HL-60 (cell line): Measurements from ENCODE around the gene COL23A1.

Source experiments
- GABPA ChIP-seq: IDR thresholded peaks from 2 replicates; pipeline ENCODE4 v1.6.1; 2012; ENCODE audit warnings: low read depth
- POLR2AphosphoS5 ChIP-seq: IDR thresholded peaks from 2 replicates; pipeline ENCODE4 v1.6.1; 2012; ENCODE audit warnings: low read depth
- SPI1 ChIP-seq: IDR thresholded peaks from 2 replicates; pipeline ENCODE4 v1.6.1; 2012; ENCODE audit warnings: low read depth, mild to moderate bottlenecking, borderline replicate concordance
- TF ChIP-seq, protein P1 (sequence below): IDR thresholded peaks from one replicate; pipeline ENCODE4 v1.5.1; 2011; ENCODE audit warnings: low read length, control low read depth, inconsistent platforms; ENCODE audit not compliant: insufficient read depth
- TF ChIP-seq, protein P2 (sequence below): IDR thresholded peaks from 2 replicates; pipeline ENCODE4 v1.6.1; 2012; ENCODE audit warnings: low read depth; ENCODE audit not compliant: insufficient replicate concordance

DNA sequence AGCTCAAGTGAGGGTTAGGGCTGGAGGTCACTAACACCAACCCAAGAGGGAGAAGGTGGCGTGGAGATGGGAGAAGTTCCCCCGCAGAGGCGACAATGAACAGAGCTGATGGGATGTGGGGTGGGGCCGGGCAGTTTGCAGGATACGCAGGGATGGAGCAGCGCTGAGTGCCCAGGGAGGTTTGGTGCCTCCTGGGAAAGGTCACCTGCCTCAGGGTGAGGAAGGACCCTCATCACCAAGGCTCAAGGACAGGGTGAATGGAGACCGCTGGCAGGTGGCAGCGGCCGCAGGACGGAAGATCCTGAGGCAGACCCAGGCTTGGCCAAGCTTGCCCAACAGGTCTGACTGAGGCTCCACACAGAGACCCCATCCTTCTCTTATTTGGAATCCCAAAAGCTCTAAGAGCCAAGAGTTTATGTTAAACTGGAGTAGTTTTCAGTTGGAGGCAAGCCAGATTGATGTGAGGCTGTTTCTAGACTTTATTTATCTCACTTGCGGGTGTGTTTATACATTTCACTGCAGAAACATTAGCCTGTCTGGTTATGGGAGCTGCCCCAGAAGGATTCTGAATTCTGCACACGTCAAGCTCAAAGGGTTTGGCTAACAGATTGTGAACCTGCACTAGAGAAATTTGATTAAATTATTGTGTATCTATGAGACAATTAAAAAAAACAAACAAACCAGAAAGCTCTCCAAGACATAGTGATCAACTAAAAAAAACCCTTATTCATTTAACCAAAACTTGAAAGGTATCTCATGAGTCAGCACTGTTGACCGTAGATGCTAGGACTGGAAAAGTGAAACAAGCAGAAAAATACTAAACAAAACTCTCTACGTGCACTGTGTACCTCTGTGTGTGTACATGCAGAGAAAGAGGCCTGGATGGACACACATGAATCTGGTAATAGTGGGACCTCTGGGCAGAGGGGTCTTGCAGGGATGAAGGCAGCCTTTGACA lies 211.4 kb downstream of the COL23A1 start:
- TF ChIP-seq, protein P1, sequence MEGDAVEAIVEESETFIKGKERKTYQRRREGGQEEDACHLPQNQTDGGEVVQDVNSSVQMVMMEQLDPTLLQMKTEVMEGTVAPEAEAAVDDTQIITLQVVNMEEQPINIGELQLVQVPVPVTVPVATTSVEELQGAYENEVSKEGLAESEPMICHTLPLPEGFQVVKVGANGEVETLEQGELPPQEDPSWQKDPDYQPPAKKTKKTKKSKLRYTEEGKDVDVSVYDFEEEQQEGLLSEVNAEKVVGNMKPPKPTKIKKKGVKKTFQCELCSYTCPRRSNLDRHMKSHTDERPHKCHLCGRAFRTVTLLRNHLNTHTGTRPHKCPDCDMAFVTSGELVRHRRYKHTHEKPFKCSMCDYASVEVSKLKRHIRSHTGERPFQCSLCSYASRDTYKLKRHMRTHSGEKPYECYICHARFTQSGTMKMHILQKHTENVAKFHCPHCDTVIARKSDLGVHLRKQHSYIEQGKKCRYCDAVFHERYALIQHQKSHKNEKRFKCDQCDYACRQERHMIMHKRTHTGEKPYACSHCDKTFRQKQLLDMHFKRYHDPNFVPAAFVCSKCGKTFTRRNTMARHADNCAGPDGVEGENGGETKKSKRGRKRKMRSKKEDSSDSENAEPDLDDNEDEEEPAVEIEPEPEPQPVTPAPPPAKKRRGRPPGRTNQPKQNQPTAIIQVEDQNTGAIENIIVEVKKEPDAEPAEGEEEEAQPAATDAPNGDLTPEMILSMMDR: no peak
- TF ChIP-seq POLR2AphosphoS5 (no peak), GABPA (no peak), SPI1 (no peak)
- TF ChIP-seq, protein P2, sequence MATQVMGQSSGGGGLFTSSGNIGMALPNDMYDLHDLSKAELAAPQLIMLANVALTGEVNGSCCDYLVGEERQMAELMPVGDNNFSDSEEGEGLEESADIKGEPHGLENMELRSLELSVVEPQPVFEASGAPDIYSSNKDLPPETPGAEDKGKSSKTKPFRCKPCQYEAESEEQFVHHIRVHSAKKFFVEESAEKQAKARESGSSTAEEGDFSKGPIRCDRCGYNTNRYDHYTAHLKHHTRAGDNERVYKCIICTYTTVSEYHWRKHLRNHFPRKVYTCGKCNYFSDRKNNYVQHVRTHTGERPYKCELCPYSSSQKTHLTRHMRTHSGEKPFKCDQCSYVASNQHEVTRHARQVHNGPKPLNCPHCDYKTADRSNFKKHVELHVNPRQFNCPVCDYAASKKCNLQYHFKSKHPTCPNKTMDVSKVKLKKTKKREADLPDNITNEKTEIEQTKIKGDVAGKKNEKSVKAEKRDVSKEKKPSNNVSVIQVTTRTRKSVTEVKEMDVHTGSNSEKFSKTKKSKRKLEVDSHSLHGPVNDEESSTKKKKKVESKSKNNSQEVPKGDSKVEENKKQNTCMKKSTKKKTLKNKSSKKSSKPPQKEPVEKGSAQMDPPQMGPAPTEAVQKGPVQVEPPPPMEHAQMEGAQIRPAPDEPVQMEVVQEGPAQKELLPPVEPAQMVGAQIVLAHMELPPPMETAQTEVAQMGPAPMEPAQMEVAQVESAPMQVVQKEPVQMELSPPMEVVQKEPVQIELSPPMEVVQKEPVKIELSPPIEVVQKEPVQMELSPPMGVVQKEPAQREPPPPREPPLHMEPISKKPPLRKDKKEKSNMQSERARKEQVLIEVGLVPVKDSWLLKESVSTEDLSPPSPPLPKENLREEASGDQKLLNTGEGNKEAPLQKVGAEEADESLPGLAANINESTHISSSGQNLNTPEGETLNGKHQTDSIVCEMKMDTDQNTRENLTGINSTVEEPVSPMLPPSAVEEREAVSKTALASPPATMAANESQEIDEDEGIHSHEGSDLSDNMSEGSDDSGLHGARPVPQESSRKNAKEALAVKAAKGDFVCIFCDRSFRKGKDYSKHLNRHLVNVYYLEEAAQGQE: no peak
